Measurements from ENCODE around the gene MIOX. TPM values are rescaled to one million over a fixed set of nuclear protein-coding genes. Genes with fewer than 3 reads are reported as not detected.

Gene MIOX
- total and polyA plus RNA-seq, 9 of the 15 experiments (the other 6 are each of a cell fraction or from before 2014, with no cell fraction given): 0.08 TPM; not detected in 8

- Histone ChIP-seq H3K36me3 (ENCODE audit: control insufficient read depth, insufficient read depth, low read length) (peaks cover 35% of the 10 kb centered on the region; the same call in 1 of the 3 replicates), H3K9me1 (ENCODE audit: control insufficient read depth, insufficient read depth, low read length) (no peaks in the 10 kb centered on the region), H3K4me2 (ENCODE audit: insufficient read depth, low read length) (peak overlapping the region; percentile 88), H3K79me2 (ENCODE audit: control insufficient read depth, insufficient read depth, low read length) (peaks cover 34% of the 10 kb centered on the region), H3K4me1 (replicated peaks in 1 of 2; ENCODE audit: control insufficient read depth in 2 of 2, insufficient read depth in 2 of 2, low read length in 2 of 2) (peaks cover 8 to 72% of the 10 kb centered on the region in 2 experiments; a peak in 4 of 5 replicates), H2AFZ (ENCODE audit: low read depth, low read length) (peak overlapping the region; percentile 82), H3K9ac (ENCODE audit: insufficient read depth in 1 of 2, low read depth in 2 of 2, low read length in 2 of 2) (peak overlapping the region; percentile 86 to 96), H4K20me1 (replicated peaks; ENCODE audit: control insufficient read depth, insufficient read depth, low read length) (peaks cover 12% of the 10 kb centered on the region; the same call in 1 of the 2 replicates), H3K4me3 (peak overlapping the region; percentile 71), H3K27me3 (ENCODE audit: control insufficient read depth in 2 of 2, insufficient read depth in 2 of 2, low read length in 2 of 2) (no peaks in the 10 kb centered on the region), H3K9me3 (replicated peaks; ENCODE audit: control insufficient read depth, insufficient read depth, low read depth, low read length) (0 out of 2 replicates have a peak, but pooled peaks cover 2% of the 10 kb centered on the region), H3K27ac (ENCODE audit: extremely low read depth, low read depth, low read length) (peak overlapping the region; percentile 89)
- WGBS (ENCODE audit: insufficient coverage, low coverage, missing lambda C conversion rate): under 1% methylated on average over 33 of the region's 77 CpGs
- FAIRE-seq: no peak
- intact Hi-C loops (cut with micrococcal nuclease) (loop anchor here (1.0 to 5.0 kb wide), 2 partner anchors 8 to 36 kb away; partner anchors contain the start of gene SYCE3), in situ Hi-C loops (cut with MboI) (no loop called here)
- DNase-seq (ENCODE audit: extremely low read depth in 1 of 4, low spot score in 3 of 4): peak; percentile 72 to 78 (median 76)
- ATAC-seq: peak; percentile 59
- no TSS peak for BruUV-seq (replicated peaks)
- POLR2A ChIA-PET: interaction anchor here (0.7 to 5.3 kb wide), 7 partner anchors 11 to 57 kb away, joined by 3 to 65 read pairs (median 5); partner anchors contain the start of genes CHKB, LMF2, NCAPH2 and SYCE3
- CTCF ChIA-PET (ENCODE audit: low intra/inter-chr PET ratio): interaction anchor here (1.2 kb wide), 1 partner anchor 49 kb away, joined by 3 read pairs; no protein-coding TSS in a partner anchor
- TF ChIP-seq NR2C2 (CRISPR knock-in tag; IDR thresholded peaks at IDR 0.05) (no peak), NR2C2 (tag; IDR thresholded peaks at IDR 0.05) (peak; percentile 66), ZNF592 (IDR thresholded peaks at IDR 0.05) (peak; percentile 86), NONO (IDR thresholded peaks at IDR 0.05; ENCODE audit: low read depth in 2 of 2, low read length in 1 of 2) (peak in 1 of 2 experiments; percentile 67; a peak in 2 of 4 replicates), ETS1 (conservative IDR thresholded peaks at IDR 0.05; ENCODE audit: control insufficient read depth, low read depth, low read length) (0 out of 2 replicates have a peak, but pooled peaks have one; percentile 20), E2F6 (IDR thresholded peaks at IDR 0.05; ENCODE audit: borderline replicate concordance in 1 of 2, extremely low read depth in 1 of 2, insufficient read depth in 1 of 2, insufficient read length in 1 of 2, low read depth in 1 of 2, low read length in 1 of 2, poor library complexity in 1 of 2, severe bottlenecking in 1 of 2) (peak; percentile 70 to 79), MTA3 (IDR thresholded peaks at IDR 0.05; ENCODE audit: borderline replicate concordance) (peak; percentile 60; the same call in 1 of the 2 replicates), TAF1 (IDR thresholded peaks at IDR 0.05; ENCODE audit: control insufficient read depth, extremely low read depth, insufficient read depth, low read length, severe bottlenecking) (no peak), HMGXB4 (CRISPR knock-in tag; IDR thresholded peaks at IDR 0.05) (peak; percentile 58; the same call in 1 of the 2 replicates)
These were observed 39.6 kb downstream of the MIOX start for GRCh38 chr22:50526108-50526833.
